ENCODE data around the gene IFRD1. TPM values are rescaled to one million over a fixed set of nuclear protein-coding genes. Genes with fewer than 3 reads are reported as not detected.
"Not testable (repeated sequence)": the region's sequence is repeated elsewhere in the genome, so short reads cannot be mapped to it uniquely, and the experiment has no call there.

IFRD1 gene
- polyA plus RNA-seq, 4 donors, result 31.2 to 39.0 (median 36.8) TPM

DNA sequence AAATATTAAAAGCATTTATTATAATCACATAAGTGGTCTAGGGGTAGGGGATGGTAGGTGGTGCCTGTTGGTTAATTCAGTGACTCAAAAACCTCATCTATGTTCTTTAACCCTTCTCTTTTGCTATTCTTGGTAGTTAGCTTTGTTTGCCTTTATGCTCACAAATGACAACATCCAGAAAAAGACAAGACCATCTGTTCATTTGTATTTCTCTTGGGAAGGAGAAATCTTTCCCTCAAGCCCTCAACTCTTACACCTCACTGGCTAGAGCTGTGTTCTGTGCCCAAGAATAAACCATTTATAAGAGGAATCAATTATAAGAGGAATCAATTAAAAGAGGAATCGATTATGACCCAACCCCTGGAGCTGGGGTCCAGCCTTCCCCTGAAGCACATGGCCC is 10.8 kb upstream of the IFRD1 start:
- DNase-seq (ENCODE audit: low read depth in 4 of 4, low spot score in 3 of 4), result no peak

DNA sequence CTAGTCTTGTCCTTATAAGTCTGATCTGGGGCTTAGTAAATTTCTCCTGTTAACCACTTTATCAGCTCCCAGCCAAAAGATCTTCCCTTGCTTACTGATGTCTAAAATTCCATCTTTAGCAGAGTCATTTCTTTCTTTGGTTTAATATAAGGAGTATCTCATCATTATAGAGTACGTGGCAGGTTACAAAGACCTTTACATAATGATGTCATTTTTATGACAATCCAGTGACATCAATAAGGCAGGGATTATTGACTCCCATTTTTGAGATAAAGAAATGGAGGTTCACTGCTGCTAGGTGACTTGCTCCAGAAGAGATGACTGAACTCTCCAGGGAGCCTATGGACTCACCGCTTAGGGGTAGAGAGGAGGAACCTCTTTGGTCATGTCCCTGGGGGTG is 8.1 kb upstream of the IFRD1 start:
- no peak for DNase-seq (ENCODE audit: low read depth in 4 of 4, low spot score in 3 of 4)

DNA sequence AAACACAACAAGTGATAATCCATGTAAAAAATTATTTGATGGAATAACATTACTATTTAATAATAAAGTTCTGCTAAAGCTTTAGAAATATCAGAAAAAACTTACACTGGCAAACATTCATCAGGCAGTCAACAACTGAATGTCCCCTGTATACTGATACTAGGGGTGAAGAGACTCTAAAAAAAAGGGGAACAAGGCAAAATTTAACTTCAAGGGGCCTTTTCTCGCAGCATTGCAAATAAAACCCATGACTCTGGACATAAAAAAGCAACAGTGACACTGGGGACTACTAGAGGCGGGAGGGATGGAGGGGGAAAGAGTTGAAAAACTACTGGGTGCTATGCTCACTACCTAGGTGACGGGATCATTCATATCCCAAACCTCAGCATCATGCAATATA is 5.8 kb upstream of the IFRD1 start:
- no peak for DNase-seq (ENCODE audit: low read depth in 4 of 4, low spot score in 3 of 4)

DNA sequence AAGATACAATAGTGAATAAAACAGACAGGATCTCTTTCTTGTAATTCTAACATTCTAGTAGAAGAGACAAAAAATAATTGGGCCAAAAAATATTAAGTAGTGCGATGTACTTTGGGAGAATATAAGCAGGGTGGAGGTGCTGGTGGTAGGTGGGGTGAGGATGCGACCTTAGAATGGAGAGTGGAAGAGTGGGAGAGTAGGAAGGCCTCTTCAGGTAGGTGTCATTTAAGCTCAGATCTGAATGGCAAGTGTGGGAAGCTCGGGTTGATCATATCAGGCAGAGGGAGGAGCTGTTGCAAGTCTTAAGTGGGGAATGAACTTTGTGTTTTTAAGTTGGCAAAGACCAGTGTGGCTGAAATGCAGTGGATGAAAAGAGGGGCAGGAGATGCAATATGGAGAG is 3.8 kb upstream of the IFRD1 start:
- DNase-seq (ENCODE audit: low read depth in 4 of 4, low spot score in 3 of 4), result no peak

DNA sequence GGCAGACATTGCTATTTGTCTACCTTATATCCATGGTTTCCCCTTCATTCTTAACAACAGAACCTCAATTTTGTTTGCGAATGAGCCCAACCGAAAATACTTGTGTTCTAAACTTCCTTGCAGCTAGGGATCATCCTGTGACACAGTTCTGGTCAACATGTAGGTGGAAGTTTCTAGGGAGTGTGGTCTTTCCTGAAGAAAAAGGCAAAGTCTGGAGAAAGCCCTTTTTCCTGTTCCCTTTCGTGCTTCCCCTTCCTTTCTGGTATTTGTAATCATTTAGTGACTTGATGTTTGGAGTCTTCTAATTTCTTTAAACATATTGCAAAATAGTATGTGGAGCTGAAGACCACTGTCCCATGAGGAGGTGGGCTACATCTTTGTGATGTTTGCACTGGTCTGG is 2.9 kb upstream of the IFRD1 start:
- no peak for DNase-seq (ENCODE audit: low read depth in 4 of 4, low spot score in 3 of 4)

DNA sequence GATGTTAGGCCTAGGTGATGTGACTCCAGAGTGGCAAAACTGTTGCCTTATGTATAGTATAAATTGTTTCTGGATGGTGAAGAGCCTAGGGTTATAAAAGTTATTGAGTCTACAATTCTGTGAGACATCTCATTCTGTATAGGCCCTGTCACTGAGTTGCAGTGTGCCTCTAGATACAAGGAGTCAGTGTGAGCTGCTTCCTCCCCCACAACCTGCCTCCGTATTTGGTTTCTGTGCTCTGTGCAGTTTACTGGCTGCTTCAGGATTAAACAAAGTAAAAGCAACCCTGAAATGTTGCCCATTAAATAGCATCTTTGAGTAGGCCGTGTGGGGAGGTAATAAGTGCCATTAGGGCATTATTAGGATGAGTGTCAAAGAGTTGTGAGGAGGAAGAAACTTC is 1.9 kb upstream of the IFRD1 start:
- no peak for DNase-seq (ENCODE audit: low read depth in 4 of 4, low spot score in 3 of 4)

DNA sequence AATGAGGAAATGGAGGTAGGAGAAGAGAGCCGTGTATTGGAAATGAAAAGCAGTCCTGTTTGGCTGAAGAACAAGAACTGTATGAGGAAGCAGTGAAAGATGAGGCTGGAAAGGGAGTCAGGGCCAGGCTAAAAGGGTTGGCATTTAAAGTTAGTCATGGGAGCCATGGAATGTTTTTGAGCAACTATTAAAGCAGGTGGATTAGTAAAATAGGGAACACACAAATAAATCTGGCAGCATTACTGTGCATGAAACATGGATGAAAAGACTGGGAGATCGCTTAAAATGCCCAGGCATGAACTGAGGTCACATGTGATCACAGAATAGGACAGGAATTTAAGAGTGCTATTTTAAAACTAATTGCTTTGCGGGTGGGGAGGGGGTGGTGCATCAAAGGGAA is 1.4 kb upstream of the IFRD1 start:
- no peak for DNase-seq (ENCODE audit: low read depth in 4 of 4, low spot score in 3 of 4)

DNA sequence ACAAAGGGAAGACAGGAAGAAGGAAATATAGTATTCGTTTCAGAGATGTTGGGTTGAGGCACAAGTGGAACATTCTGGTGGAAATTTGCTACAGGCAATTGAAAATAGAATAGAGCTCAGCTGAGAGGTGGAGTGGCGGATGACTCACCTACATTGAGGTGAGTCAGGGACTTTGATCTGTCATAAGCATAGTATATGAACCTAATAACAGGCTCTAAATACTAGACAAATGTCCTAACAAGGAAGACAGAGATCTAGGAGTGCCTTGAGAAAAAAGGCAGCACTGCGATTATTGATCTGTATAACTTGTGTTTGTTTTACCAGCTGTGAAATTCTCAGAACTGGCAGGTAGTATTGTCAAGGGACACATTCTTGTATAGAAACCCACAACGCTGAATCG is 907 bp upstream of the IFRD1 start:
- no peak for DNase-seq (ENCODE audit: low read depth in 4 of 4, low spot score in 3 of 4)

DNA sequence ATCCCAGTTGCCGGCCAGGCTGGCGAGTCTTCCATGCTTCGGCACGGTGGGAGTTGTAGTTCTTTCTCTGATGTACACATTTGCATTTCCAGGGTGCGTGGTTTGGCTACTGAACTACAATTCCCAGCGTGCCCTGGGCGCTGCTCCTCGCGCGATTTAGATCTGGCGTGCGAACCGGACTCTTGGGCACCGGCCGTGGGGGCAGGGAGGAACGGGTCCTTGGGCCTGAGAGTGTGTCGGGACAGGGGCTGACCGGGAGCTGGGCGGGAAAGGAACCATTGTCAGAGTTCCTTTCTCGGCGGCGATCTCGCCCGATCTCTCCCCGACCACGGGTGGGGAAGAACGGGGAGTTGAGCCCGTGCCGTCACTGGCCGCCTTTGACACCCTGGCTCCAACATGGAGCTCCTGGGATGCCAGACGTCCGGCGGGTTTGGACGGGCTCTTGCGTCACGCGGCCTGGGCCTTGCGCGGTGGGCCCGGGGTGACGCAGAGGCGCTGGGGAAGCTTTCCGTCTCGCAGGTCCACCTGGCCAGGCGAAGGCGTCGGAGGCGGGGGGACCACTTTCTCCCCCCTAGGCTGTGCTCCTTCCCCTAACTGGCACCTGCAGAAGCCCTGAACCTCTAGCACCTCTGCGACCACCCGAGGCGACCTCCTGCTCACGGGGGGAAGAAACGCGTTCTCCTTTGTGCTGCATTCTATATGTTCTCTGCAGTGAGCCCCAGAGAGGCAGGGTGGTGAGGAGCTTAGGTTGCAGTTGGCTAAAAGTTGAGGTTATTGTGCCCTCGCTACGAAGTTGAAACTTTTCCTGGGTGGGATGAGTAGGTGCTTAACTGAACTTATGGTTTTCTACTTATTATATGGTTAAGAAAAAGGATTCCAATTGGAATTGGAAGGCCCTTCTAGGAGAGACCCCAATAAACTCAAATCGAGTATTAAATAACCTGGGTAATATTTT is 824 bp downstream of the IFRD1 start:
- peak; percentile 93 to 94 (median 94) for DNase-seq (ENCODE audit: low read depth in 4 of 4, low spot score in 3 of 4)

DNA sequence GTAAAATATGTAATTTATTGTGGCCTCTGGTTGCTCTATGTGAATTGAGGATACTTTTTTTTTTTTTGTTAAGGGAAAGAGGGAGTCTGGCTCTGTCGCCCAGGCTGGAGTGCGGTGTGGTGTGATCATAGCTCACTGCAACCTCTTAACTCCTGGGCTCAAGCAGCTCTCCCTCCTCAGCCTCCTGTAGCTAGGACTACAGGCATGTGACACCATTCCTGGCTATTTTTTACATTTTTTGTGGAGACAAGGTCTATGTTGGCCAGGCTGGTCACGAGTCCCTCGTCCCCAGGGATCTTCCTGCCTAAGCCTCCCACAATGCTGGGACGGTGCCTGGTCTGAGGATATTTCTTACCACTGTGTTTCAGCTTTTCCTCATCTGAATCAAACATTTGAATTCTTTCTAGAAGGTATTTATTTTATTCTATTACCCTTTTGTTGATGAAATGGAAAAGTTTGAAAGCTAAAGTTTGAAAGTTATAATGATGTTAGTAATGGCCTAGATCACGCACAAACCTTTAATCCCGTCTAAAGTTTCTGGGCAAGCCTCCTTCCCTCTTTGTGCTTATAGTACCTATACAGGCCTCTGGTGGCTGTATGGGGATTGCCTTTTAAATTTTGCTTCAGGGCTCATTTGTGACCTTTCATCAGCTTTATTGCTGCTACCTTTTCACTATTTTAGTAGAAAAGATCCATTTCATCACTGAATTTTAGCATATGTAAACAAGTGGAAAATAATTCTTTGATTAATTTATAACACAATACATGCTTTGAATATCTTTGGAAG is 2.0 kb downstream of the IFRD1 start:
- DNase-seq (ENCODE audit: low read depth in 4 of 4, low spot score in 3 of 4), result no peak

DNA sequence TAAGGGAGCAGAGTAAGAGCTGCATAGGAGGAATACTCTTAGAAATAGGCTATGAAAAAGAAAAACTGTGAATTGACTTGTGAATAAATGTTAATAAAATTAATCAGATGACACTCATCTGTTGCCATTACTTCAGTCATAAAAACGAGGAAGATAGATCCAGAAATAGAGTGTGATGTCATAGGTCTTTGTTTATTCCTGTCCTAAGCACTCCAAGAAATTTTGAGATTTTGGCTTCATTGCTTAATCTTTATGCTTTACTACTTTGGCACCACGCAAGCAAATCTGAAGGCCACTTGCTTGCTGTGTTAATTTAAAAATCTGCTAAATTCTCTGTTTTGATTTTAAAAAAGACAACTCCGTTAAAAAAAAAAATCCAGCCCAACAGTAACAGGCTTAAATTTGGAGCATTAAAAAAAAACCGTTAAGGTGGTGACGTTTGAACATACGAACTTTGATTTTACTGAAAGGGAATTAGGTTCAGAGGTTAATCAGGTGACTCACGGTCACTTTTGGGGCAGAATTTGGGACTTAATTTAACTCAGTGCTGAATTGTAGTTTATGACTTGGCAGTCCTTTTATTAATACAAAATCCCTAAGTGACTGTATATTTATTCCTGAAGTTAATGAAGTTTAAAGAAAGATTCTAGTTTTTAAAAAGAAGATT is 3.4 kb downstream of the IFRD1 start:
- no peak for DNase-seq (ENCODE audit: low read depth in 4 of 4, low spot score in 3 of 4)

DNA sequence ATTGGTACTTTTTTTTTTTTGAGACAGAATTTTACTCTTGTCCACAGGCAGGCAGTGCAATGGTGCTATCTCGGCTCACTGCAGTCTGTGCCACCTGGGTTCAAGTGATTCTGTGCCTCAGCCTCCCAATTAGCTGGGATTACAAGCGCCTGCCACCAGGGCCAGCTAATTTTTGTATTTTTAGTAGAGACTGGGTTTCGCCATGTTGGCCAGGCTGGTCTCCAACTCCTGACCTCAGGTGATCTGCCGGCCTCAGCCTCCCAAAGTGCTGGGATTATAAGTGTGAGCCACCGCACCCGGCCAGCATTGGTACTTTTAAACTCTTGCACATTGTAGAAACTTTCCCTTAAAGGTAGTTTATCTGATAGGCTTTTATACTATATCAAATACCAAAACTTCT is 3.9 kb downstream of the IFRD1 start:
- DNase-seq (ENCODE audit: low read depth in 4 of 4, low spot score in 3 of 4), result not testable (repeated sequence)

DNA sequence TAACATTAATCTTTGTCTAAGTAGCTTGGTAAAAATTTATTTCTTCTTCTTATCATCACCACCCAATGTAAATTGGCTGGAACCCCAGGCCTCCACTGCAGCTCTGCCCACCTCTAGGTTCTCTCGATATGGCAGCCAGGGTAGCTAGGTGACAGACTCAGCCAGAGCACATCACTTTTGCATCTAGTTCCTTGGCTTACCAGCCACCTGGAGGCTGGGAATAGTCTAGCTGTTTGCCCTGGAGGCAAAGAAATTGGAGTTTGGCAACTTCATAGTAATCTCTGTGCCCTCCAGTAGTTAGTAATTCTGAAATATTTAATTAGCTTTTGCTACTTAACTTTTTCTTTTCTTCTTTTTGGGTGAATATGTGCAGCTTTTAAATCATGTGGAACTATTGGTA is 9.4 kb downstream of the IFRD1 start:
- DNase-seq (ENCODE audit: low read depth in 4 of 4, low spot score in 3 of 4), result no peak

DNA sequence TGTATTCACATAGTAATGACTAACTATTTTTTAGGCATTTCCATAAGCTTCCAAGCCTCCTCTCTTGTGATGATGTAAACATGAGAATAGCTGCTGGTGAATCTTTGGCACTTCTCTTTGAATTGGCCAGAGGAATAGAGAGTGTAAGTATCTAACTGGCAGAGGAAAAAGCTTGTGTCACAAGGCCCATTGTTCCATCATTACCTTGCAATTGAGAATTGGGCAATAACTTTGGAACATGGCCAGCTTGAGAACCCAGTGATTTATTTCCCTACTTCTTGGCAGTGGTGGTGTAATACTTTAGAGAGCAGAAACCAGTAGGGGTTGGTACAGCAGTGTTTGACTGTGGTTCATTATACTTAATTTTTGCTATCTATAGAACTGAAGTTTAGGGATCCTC is 12.0 kb downstream of the IFRD1 start:
- no peak for DNase-seq (ENCODE audit: low read depth in 4 of 4, low spot score in 3 of 4)

DNA sequence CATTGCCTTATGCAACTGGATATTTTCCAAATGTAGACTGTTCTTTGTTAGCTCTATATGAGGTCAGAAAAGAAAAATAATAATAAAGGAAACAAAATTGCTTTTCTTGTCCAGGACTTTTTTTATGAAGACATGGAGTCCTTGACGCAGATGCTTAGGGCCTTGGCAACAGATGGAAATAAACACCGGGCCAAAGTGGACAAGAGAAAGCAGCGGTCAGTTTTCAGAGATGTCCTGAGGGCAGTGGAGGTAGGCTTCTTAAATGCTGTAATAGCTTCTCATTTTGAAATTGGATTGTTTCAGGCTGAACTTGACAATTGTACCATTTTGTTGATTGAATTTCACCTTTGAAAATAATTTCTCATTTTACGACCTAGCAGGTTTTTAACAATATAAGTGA is 17.6 kb downstream of the IFRD1 start:
- no peak for DNase-seq (ENCODE audit: low read depth in 4 of 4, low spot score in 3 of 4)

DNA sequence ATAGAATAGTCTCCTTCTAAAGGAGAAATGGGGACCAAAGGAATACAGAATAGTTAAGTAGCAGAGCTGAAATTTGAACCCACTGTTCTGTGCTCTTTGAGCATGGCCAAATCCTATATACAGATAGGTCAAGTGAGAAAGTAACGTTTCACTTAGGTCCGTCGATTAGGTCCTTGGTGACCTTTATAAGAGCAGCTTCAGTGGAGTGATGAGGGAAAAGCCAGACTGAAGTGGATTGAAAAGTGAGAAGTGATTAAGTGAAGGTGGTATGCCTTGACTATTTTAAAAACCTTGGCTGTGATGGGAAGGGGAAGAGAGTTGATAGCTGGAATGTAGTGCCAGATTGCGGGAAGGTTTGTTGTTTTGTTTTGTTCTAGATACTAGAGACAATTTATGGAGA is 19.9 kb downstream of the IFRD1 start:
- DNase-seq (ENCODE audit: low read depth in 4 of 4, low spot score in 3 of 4), result no peak

DNA sequence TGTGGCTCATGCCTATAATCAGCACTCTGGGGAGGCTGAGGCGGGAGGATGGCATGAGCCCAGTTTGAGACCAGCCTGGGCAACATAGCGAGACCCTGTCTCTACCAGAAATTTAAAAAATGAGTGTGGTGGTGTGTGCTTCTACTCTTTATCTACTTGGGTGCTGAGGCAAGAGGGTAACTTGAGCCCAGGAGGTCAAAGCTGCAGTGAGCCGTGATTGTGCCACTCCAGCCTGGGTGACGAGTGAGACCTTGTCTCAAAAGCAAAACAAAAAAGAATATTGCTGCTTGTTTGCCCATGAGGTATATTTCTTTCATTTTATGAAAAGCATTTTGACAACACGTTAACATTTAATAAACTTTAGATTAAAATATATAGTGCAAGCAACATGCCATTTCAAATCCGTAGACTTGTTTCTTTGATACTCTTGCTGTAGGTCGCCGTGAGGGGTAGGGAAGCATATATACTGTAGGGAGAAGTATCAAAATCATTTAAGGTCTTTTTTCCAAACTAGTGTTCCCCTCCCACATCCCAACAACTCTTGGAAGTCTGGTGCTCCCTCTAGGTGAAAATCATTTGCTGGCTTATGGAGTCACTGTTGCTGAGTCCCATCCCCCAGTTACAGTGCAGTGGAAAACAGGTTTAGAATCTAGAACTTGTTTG is 26.3 kb downstream of the IFRD1 start:
- DNase-seq (ENCODE audit: low read depth in 4 of 4, low spot score in 3 of 4), result no peak

DNA sequence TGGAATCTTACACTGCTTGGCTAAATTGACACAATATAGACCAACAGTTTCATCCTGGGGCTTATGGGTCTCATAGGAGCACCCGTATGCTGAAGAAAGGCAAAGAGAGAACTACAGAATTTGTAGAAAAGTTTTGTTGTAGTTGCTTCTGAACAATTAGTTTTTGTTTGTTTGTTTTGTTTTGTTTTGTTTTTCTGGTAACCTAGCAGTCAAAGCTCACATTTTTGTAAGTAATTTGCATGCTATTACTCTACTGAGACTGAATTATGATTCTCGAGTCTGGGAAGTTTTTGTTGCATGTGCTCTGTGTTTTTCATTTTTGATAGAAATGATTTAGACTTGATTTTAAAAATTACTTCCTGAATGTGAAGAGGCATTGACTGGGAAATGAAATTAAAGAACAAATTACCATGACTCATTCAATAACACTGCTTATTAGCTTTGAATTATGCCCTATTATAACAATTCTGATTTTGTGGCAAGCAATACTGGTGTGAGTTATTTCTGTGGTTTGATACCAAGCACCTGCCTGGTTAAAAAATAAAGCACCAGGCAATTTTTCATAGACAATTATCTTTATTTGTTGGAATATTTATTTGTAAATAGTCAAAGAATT is 31.0 kb downstream of the IFRD1 start:
- DNase-seq (ENCODE audit: low read depth in 4 of 4, low spot score in 3 of 4), result no peak

DNA sequence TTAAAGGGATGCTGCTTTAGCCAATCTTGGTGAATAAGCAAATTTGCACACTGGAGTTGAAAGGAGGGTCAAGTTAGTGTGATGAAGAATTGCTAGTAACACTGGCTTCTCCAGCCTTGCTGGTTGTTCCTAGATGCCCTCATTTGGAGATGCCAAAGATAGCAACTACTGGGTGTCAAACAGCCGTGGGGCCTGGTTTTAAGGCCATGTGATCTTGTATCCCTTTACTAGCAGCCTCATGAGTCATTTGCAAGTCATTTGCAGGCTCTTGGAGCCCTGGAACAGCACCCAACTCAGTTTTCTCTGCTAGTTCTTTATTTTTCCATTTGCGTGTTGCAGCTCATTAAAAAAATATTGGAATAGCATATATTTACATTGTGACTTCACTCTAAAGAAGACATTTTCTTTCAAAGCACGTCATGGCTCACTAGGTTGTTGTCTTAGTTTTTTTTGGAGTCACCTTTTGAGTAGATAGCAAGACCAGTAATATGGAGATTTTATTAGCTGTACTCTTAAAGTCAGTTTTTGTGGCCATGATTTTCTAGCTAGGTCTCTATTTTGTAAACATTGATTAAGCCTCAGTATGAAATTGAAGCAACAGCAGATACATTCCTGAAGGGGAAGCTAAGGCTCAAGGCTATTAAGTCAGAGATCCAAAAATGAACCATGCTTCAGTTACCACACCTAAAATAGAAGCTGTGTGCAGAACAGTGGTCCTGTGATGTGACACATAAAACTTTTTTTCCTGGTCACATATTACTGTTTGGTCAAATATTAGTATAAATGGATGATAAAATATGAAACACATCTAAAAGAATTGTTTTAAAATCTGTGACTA is 31.8 kb downstream of the IFRD1 start:
- no peak for DNase-seq (ENCODE audit: low read depth in 4 of 4, low spot score in 3 of 4)
